ENCODE results near the gene DKK2.

- TF ChIP-seq POLR2AphosphoS5 (IDR thresholded peaks at IDR 0.05) (no peak), CTCF (IDR thresholded peaks at IDR 0.05) (no peak), POLR2A (IDR thresholded peaks at IDR 0.05) (no peak)
Observed at GRCh38 chr4:106907216-106907615, 128.9 kb downstream of the DKK2 start.
